Endothelial cell (in vitro differentiated cells): ENCODE data around the gene PPM1N. TPM values are rescaled to one million over a fixed set of nuclear protein-coding genes. Genes with fewer than 3 reads are reported as not detected.

Source experiments
- DNase-seq: peaks from one replicate; pipeline ENCODE4 v3.0.0; 2021; ENCODE audit warnings: low spot score
- H3K27ac Mint-ChIP-seq: one replicate; pipeline ENCODE4 v1.8.0; 2021; ENCODE audit warnings: mixed read lengths, inconsistent platforms; ENCODE audit not compliant: unreplicated experiment
- H3K27me3 Mint-ChIP-seq: one replicate; pipeline ENCODE4 v1.8.0; 2021; ENCODE audit warnings: mild to moderate bottlenecking, moderate library complexity, mixed read lengths, inconsistent platforms; ENCODE audit not compliant: unreplicated experiment
- H3K36me3 Mint-ChIP-seq: one replicate; pipeline ENCODE4 v1.8.0; 2021; ENCODE audit warnings: mild to moderate bottlenecking, low read depth, mixed read lengths, inconsistent platforms; ENCODE audit not compliant: unreplicated experiment
- H3K4me1 Mint-ChIP-seq: one replicate; pipeline ENCODE4 v1.8.0; 2021; ENCODE audit warnings: mild to moderate bottlenecking, mixed read lengths, inconsistent platforms; ENCODE audit not compliant: unreplicated experiment
- H3K4me3 Mint-ChIP-seq: one replicate; pipeline ENCODE4 v1.8.0; 2021; ENCODE audit warnings: mild to moderate bottlenecking, mixed read lengths, inconsistent platforms; ENCODE audit not compliant: unreplicated experiment
- H3K9me3 Mint-ChIP-seq: one replicate; pipeline ENCODE4 v1.8.0; 2021; ENCODE audit warnings: mixed read lengths, inconsistent platforms; ENCODE audit not compliant: unreplicated experiment
- total RNA-seq: library from RNA; stranded (reverse); fragmentation: NEBNext Ultra II Directional; extraction: Animal tissue kit (Norgen Biotek cat#: 25700); gene quantifications from one replicate; pipeline ENCODE4 v1.2.1, GENCODE V29; 2021; ENCODE audit not compliant: unreplicated experiment
- TF ChIP-seq, protein P1 (sequence below): fragments of 200-600 bp; sonication (generic); IDR thresholded peaks from one replicate; pipeline ENCODE4 v1.5.0; 2021; ENCODE audit warnings: antibody characterized with exemption; ENCODE audit not compliant: unreplicated experiment

PPM1N gene
- total RNA-seq, 1 donor from 2014 or later: 0.33 TPM

- Mint-ChIP-seq H3K27me3 (peaks cover 23% of the 10 kb centered on the region), H3K4me1 (peaks cover 23% of the 10 kb centered on the region), H3K27ac (peak overlapping the region; percentile 92), H3K36me3 (peaks cover 1% of the 10 kb centered on the region), H3K9me3 (no peaks in the 10 kb centered on the region), H3K4me3 (peak overlapping the region; percentile 60)
- DNase-seq: peak; percentile 86
- TF ChIP-seq, protein P1, sequence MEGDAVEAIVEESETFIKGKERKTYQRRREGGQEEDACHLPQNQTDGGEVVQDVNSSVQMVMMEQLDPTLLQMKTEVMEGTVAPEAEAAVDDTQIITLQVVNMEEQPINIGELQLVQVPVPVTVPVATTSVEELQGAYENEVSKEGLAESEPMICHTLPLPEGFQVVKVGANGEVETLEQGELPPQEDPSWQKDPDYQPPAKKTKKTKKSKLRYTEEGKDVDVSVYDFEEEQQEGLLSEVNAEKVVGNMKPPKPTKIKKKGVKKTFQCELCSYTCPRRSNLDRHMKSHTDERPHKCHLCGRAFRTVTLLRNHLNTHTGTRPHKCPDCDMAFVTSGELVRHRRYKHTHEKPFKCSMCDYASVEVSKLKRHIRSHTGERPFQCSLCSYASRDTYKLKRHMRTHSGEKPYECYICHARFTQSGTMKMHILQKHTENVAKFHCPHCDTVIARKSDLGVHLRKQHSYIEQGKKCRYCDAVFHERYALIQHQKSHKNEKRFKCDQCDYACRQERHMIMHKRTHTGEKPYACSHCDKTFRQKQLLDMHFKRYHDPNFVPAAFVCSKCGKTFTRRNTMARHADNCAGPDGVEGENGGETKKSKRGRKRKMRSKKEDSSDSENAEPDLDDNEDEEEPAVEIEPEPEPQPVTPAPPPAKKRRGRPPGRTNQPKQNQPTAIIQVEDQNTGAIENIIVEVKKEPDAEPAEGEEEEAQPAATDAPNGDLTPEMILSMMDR: peak; percentile 81
Measured at GRCh38 chr19:45478454-45479238, 19.6 kb upstream of the PPM1N start.

DNA sequence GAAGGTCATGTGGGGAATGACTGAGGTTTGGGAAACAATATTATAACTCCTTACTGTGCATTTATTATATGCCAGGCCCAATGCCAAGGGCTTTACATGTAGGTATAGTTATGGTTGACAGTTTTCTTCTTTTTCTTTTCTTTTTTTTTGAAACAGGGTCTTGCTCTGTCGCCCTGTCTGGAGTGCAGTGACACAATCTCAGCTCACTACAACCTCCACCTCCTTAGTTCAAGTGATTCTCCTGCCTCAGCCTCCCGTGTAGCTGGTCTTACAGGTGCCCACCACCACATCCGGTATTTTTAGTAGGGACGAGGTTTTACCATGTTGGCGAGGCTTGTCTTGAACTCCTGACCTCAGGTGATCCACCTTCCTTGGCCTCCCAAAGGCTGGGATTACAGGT, 15.2 kb upstream of the PPM1N start:
- Mint-ChIP-seq H3K4me1 (peaks cover 5% of the 10 kb centered on the region), H3K9me3 (no peaks in the 10 kb centered on the region), H3K27ac (no peak overlapping the region), H3K27me3 (peaks cover 4% of the 10 kb centered on the region), H3K36me3 (no peaks in the 10 kb centered on the region), H3K4me3 (no peak overlapping the region)
- TF ChIP-seq, protein P1: no peak
- DNase-seq: no peak

DNA sequence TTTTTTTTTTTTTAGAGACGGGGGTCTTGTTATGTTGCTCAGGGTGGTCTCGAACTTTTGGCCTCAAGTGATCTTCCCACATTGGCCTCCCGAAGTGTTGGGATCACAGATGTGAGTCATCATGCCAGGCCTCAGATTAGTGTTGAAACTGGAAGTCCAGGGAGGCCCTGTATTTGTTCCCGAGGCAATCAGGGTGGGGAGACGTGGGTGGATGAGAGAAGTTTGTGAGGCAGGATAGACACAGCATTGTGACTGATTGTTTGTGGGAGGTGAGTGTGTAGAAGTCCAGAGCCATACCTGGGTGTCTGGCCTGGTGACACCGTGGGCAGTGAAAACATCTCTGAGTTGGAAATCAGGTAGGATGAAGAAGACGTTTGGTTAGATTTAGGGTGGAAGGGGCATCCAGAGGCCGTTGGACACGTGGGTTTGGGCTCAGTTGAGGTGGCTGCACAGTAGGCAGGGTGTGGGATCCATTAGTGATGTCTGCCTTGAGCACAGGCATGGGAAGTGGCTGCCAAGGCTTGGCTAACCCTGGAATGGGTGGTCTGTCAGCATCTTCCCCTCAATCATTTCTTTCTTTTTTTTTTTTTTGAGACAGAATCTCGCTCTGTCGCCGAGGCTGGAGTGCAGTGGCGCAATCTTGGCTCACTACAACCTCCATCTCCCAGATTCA, 13.8 kb upstream of the PPM1N start:
- Mint-ChIP-seq H3K4me1 (peaks cover 3% of the 10 kb centered on the region), H3K27me3 (peaks cover 8% of the 10 kb centered on the region), H3K36me3 (no peaks in the 10 kb centered on the region), H3K27ac (no peak overlapping the region), H3K4me3 (peak overlapping the region; percentile 75), H3K9me3 (no peaks in the 10 kb centered on the region)
- no peak for DNase-seq
- TF ChIP-seq, protein P1: no peak

DNA sequence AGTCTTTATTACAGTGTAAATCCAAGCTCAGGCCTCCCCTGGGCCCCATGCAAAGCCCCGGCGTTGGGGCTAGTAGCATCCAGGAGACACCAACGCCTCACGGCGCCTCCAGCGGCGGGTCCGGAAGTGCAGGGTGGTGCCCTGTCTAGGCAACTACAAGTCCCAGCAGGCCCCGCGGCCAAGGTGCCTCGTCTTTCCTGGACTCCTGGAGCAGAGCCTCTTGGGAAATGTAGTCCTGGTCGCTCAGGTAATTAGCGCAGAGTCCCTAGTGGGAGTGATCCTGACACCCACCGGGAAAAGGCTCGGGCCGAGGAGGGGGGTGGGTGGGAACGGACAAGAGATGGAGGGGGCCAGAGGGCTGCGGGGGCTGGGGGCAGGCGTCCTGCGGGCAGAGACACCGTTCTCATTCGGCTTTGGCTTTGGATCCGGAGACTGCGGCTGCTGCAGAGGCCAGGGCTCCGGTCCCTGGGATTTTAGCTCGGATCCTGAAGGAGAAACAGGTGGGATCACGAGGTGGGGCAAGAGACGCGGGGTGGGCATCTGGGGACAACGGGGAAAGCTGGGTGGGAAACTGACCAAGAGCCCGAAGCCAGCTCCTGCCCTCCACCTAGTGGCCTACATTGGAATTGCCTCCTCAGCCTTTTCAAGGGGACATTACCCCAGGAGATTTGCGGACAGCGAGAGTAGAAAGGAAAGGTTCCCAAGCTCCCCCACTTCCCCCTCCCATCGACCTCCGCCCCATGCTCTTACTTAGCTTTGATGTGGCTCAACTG, 12.8 kb upstream of the PPM1N start:
- Mint-ChIP-seq H3K27me3 (peaks cover 10% of the 10 kb centered on the region), H3K9me3 (no peaks in the 10 kb centered on the region), H3K4me1 (peaks cover 3% of the 10 kb centered on the region), H3K4me3 (peak overlapping the region; percentile 92), H3K36me3 (no peaks in the 10 kb centered on the region), H3K27ac (peak overlapping the region; percentile 77)
- TF ChIP-seq, protein P1: peak; percentile 92
- DNase-seq: peak; percentile 99
